ENCODE data around the gene KRT77.

The KRT77 gene

DNA sequence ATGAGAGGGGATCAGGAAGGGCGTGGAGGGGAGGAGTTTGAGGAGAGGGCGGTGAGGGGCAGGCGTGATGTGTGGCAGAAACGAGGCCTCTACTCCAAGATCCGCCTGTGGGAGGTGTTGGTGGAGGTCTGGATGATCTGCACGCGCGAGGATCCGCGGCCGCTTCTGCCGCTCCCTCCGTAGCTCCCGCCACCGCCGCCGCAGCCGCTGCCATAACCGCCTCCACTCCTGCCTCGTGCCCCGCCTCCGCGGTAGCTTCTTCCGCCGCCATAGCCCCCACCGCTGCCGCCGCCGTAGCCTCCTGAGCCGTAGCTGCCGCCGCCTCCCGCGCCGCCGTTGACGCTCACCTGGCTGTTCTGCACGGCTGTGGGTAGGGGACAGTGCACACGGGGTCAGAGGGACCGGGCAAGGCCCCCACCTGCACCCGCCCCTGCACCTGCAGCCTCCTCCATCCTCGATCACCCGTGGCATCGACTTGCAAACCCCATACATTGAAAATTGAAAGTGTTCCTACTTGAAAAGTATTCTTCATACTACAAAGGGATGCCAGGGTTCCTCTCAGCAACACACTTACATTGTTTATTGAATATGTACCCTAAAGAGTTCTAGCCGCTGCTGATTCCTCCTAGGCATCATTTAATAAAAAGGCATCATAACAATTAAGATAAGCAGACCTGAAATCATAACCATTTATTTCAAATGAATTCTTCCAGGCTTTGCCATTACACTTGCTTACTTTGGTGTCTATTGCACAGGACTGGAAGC is 12.1 kb downstream of the KRT77 start:
- peak in 4 of 5 donors; percentile 21 to 53 (median 40) for DNase-seq

DNA sequence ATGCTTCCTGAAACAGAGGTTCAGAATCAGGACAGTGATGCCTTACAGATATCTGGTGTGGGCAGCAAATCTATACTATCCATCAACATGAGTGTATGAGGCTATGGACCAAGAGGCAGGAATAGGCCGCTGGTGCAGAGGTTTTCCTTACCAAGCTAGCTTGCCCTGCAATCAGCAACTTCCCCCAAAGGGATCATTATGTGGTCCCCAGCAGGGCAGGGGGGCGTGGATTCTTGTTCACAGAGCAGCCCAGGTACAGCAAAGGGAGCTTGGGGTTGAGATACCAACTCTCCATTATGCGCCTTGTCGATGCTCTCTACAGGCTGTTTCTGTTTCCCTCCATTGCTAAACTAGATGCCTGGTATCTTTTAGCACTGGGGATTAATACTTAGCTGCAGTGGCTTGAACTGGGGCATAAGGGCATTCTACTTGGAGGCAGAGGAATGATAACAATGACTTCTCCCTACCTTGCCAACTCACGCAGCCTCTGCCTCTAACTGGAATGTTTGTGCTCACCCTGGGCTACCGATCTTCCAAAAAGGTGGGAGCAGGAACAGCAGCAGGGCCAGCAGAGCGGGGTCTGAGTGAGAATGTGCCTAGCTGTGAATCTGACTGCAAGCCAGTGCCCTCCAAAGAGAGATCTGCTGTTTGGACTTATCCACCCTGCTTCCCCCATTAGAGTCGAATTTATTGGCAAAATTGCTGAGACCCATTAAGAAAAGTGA is 12.8 kb downstream of the KRT77 start:
- no peak for DNase-seq

DNA sequence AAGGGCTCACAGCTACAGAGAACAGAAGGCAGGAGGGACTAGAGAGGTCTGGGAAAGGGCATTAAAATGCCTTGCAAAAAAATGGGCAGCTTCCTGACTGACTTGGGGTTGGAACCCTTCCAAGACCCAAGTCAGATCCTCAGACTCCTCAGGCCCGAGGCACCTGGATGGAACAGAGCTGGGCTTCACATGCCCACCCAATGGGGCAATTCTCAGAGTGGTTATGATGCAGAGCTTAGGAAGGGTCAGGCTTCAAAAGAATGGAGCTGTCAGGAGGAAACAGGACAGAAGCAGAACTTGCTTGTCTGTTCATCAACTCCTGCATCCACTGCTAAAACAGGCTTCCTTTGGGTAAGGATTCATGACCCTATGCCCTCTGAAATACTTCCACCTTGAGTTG is 13.4 kb downstream of the KRT77 start:
- DNase-seq, result no peak

DNA sequence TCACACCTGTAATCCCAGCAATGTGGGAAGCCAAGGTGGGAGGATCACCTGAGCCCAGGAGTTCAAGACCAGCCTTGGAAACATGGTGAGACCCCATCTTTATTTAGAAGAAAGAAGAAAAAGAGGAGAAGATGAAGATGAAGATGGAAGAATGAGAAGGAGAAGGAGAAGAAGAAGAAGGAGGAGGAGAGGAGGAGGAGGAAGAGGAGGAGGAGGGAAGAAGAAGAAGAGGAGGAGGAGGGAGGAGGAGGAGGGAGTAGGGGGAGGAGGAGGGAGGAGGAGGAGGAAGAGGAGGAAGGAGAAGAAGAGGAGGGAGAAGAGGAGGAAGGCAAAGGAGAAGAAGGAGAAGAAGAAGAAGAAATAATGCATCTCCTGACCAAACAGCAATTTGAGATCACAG is 14.1 kb downstream of the KRT77 start:
- no peak for DNase-seq

DNA sequence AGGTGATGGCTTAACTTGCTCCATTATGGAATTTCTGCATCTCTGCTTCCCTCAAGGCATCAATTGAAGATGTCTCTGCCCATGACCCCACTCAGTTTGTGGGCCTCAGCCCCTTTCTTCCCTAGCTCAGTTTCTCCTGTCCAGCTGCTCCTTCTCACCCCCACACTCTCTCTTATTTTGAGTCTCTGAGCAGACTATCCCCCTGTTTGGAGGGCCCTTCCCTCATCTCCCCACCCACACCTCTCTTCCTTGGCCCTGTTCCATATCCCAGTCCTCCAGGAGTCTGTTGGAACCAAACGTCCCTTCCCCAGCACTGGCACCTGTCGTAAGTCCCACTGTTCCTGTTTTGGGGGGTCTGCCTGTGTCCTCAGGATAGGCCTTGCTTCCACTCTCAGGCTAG is 14.8 kb downstream of the KRT77 start:
- DNase-seq, result no peak

DNA sequence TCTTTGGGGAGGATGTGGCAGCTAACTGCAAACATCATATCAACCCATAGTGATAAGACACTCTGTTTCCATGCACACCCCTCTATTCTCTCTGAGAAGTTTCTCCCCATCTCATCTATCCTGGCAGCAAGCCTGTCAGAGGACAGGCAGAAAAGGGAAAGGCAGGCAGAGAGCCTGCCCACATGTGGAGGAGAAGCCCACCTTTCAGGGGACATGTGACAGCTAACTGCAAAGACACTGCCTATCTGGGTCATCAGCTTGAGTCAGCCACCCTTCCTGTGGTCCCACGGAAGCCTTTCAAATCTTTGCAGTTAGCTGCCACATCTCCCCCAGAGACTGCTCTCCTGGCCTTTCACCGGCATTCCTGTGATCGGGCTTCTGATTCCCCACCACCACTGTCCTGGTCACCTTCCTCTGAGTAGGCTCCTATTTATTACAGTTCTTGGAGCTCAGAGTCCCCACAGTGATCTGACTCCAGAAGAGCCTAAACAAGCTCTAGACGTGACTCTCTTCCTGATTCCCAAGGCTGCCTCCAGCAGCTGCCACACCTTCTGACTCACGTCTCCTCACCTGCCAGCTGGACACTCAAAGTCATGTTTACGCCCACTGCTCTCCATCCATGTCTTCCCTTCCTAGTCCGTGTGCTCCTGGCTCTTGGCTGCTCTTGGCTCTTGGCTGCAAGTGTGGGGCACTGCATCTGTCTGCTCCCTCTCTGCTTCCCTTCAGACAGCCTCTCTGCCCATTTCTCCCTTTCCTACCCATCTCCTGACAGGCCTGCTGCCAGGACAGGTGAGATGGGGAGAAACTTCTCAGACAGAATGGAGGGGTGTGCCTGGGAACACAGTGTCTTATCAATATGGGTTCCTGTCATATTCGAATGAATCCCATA is 15.6 kb downstream of the KRT77 start:
- DNase-seq, result no peak

DNA sequence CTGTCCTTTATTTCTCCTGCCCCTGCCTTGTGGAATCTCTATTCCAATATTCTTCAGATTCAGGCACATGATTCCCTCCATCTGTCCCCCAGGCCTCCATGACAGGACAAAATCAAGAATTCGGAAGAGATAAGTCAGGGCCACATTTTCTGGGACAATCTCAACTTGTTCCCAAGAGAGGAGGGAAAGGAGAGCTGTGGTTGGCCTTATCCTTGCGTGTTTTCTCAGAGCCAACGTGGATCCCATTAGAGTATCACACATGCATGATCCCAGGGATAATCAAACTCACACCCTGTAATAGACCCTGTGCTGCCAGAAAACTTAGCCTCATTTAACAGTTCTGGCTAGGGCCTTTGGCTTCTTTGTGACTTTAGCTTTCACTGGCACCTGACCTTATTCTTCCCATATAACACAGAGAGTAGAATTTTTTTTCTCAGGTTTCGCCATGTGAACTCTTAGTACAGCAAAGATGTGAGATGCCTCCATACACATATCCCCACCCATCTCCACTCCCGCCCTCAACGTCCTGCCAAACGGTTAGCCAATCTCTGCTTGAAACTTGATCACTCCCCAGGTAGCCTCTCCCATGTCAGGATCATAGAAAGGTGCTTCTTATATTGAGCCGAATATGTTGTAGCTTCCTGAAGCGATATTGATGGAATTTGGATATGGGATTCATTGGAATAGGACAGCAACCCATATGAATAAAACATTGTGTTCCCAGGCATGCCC is 16.4 kb downstream of the KRT77 start:
- no peak for DNase-seq

DNA sequence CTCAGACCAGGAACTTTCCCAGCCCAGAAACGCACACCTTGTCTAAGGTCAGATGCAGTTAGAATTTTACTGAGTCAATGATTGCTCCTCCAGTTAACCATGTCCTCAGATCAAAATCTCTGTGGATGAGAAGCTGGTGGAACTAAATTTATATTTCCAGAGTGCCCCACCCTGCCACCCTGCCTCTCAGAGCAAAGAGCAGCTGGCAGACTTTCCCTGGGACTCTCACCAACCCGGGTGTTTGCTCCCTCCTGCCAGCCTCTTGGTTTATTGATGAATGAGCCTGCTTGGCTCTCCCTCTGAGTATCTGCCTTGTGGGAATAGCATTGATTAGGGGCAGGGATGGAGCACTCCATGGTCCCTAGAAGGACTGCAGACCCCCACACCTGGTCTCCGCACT is 17.3 kb downstream of the KRT77 start:
- DNase-seq, result no peak

DNA sequence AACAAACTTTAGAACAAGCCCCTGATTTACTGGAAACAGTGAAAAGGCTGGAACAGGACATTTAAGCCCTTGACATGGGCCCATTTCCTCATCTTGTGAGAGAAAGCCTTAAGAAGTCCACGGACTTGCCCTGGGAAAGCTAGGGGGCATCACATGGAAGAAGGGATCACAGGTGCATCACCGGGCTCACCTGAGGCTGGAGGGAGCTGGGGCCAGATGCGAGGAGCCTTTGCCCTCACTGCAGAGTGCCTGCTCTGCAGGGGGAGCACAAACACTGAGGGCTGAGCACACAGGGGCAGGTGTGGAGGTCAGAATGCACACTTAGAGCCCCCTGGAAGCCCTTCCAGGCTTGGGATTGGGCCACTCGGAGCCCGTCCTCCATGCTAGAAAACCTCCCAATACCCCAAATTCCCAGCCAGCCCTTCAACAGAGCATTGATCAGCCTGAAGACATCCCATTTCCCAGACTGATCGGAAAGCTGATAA is 17.9 kb downstream of the KRT77 start:
- no peak for DNase-seq

DNA sequence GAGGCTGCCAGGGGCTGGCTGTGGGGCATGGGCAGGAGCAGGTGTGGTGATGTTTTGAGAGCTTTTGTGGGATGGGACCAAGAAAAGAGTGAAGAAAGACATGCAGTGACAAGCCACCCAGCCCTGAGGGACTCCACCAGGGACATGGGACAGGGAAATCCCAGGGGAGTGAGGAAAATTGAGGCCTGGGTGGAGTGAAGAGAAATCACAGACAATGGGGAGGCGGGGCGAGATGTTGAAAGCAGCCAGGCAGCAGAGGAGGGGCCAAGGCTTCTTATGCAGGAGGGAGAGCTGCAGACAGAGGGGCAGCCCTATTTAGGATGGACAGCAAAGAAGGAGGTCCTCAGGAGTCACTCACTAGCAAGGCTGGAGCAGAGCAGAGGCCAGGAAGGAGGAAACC is 18.9 kb downstream of the KRT77 start:
- DNase-seq, result no peak

DNA sequence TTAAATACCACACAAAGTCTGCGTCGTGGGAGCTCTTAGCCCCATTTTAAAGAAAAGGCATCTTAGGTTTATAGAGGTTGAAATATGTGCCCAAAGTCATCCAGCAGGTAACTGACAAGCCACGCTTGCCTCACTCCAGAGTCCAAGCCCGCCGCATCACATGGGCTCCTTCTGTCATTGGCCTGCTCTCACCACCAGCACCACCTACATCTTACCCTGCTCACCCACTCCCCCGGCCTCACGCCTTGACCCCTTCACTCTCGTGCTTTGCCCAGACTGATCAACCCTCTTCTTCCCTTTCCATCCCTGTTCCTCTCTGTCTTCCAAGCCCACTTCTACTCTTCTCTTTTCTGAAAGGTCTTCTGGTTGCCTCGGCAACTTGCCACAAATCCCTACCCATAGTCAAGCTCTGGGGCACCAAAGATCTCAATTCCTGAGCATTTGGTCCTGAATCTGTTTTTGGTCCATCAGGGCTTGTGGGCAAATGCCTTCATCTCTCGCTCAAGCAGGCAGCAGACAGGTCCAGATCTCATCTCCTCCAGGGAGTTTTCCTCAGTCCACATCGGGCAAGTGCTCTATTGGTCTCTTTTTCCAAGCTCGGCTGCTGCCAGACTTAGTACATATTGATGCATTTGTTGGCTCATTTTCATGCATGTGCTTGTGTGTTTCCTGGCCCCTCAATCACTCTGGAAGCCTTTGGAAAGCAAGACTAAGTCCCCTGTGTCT is 19.6 kb downstream of the KRT77 start:
- no peak for DNase-seq

DNA sequence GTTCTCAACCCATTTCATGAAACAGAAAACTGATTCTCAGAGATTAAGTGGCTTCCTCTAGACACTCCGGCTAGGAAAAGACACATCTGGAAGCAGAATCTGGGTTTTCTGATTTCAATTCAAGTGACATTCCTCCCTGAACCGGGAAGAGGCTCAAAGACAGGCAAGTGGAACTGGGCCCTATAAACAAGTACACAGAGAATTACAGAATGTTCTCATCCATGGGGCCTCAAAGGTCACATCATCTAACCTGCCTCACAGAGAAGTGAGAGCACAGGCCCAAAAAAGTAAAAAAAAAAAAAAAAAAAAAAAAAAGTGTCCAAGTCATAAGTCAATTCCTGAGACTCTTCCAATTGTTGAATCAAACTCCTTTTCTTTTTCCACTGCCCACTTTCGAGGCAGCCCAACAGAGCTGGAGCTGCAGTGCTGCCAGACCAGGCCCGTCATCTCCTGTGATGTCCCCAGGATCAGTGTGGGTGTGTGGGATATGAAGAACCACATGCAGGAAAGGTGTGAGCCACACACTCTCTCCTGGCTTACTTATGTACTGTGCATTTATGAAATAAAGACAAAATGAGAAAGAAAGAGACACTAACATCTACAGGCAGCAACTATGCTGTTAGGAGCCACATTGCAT is 20.3 kb downstream of the KRT77 start:
- no peak for DNase-seq

DNA sequence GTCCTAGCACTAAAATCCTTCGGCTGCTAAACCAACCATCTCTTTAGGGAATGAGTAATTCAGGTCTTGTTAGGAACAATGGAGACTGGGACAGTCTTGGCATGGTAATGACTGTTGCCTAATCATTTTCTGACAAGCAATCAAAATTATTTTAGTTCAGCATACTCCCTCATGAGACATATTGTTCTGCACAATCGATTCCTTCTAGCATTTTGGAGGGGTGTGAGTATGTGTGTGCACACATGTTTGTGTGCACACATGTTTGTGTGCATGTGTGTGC is 21.0 kb downstream of the KRT77 start:
- no peak for DNase-seq

DNA sequence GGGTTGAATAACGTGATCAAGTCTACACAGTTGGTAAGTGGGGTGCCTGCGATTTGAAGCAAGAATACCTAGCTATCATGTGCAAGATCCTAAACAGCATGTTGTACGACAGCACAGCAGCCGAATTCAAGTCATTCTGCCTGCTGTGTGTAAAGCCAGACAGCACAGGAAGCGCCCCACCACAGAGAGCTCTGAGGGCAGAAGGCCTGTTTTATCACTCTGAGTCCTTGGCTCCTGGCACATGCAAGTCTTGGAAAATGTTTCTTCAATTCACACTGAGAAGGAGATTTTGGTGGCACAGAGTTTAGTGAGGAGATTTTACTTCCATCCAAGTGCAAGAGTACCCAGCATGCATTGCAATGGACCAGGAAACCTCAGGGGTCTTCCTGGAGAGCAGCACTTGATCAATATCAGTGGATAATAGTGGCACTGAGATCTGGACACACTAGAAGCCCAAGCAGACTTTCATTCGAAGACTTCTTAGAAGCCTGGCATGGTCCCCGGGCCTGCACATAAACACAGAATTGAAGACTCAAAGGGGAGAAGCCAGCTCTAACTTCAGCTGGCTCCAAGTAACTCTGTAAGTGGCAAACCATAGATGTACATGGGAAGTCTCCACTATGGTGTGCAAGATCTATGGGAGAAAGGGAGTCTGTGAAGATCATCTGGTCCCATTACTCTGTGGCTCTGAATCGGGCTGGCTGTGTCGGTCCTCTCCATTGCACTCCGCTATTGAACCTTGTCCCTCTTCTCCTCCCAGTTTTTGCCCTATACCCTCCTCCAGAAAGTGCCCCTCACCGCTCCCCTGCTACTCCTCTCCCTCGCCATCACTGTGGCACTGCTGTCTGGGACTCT is 21.6 kb downstream of the KRT77 start:
- DNase-seq, result peak in 3 of 5 donors; percentile 7 to 14 (median 8)

DNA sequence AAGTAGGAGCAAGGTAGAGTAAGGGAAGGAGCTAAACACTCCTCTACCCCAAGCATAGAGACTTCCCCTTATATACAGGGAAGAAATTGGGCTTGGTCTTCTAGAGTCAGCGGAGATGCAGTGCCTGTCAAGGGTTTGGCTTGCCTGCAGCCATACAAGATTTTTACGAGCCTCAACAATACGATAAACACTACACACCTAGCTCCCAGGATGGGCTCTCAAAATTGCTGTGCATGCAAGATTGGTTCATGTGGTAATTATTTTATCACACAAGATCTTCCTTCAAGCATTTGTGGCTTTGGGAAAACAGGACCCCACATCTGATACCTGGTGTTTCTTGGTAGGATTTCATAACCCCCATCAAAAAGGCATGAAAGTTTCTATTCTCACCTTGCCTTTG is 23.0 kb downstream of the KRT77 start, which contains the start of gene KRT1:
TSS of gene KRT1 (minus strand) at position 45 of the 400 bp plus-strand sequence. CDS start 59 bp downstream, outside the sequence.
- no peak for DNase-seq

DNA sequence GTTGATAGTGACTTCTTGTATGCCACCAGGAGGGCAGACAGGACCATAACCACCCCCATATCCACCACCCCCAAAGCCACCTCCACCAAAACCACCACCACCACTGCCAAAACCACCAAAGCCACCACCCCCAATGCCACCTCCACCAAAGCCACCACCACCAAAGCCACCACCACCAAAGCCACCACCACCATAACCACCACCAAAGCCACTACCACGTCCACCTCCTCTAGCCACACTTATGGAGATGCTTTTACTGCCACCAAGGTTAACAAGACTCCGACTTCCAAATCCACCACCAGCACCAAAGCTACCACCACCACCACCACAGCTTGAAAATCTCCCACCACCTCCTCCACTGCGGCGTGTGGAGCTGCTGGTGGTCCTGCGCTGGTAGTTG is 23.4 kb downstream of the KRT77 start:
- no peak for DNase-seq

DNA sequence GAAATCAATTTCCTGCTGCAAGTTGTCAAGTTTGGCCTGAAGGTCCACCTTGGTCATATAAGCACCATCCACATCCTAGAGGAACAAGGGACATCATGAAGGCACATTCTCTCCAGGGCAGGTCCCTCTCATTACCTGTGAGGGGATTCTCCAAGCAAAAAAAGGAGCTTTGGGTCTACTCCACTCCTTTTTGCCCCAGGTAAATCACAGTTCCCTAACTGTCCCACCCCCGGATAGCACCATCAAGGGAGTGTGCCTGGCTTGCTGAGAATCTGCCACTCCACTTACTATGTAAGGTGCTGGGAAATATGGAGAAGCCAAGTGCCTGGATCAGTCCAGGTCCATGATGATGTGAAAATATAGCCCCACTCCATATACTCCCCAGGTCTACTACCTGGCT is 25.7 kb downstream of the KRT77 start:
- no peak for DNase-seq

DNA sequence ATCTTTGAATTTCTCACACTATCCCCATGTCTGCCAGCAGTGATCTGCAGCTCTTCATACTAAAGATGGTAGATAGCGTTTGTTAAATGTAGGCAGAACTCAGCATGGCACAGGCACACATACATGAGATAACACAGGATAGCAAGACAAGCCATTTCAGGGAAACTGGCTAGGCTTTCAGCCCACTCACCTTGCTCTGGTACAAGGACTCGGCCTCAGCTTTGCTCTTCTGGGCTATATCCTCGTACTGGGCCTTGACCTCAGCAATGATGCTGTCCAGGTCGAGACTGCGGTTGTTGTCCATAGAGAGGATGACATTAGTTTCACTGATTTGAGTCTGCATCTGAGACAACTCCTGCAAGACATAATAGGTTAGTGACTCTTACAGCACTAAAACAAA is 26.2 kb downstream of the KRT77 start:
- no peak for DNase-seq

DNA sequence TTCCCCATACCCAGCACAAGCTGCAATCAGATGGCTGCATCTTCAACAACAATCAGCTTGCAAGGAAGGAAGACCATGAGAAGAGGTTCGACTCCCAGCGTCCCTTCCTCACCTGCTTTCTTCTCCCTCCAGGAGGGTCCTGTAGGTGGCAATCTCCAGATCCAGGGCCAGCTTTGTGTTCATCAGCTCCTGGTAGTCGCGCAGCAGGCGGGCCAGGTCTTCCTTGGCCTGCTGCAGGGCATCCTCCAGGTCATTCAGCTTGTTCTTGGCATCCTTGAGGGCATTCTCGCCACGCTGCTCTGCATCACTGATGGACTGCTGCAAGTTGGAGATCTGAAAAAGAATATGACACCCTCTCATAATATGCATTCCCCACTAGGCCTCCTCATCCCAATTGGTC is 27.2 kb downstream of the KRT77 start:
- DNase-seq, result no peak

DNA sequence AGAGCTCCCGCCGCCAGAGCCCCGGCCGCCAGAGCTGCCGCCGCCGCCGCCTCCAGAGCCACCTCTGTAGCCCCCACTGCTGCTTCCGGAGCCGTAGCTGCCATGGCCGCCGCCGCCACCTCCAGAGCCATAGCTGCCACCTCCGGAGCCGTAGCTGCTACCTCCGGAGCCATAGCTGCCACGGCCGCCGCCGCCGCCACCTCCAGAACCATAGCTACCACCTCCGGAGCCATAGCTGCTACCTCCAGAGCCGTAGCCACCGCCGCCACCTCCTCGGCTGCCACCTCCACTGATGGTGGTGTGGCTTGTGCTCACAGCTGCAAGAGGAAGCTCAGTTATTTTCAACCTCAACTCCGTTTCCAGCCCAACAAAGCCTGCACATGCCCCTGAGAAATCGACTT is 28.0 kb downstream of the KRT77 start:
- no peak for DNase-seq

DNA sequence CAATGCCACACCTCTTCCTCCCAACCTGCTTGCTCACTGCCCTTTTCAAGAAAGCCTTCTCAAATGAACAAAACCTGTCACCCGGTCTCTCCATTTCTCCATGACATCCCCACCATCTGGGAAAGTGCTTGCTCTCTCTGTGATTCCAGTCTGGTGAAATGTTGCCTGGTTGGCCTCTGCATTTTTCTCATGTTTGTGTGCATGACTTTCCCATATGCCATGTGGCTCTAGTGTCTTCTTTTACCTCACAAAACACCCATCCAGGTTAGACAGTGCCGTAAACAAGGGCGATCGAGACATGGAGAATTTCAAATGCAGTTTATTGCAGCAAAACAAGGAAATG is 28.9 kb downstream of the KRT77 start:
- DNase-seq, result no peak

All from T-helper 1 cell (primary cell).